ENCODE data around the gene PHIP.
"Not testable (repeated sequence)": the region's sequence is repeated elsewhere in the genome, so short reads cannot be mapped to it uniquely, and the experiment has no call there.

Gene PHIP

GRCh38 chr6:78916411-78916810, 161.6 kb downstream of the PHIP start:
- DNase-seq = no peak

GRCh38 chr6:78911218-78911940, 166.7 kb downstream of the PHIP start:
- DNase-seq = no peak

- DNase-seq = no peak
These were observed 167.4 kb downstream of the PHIP start for GRCh38 chr6:78910591-78911171.

GRCh38 chr6:78910010-78910409, 168.0 kb downstream of the PHIP start:
- no peak for DNase-seq

- DNase-seq = no peak
These were observed 168.7 kb downstream of the PHIP start for GRCh38 chr6:78909391-78909790.

- DNase-seq = no peak
These were observed 169.4 kb downstream of the PHIP start for GRCh38 chr6:78908621-78909020.

GRCh38 chr6:78896227-78896626, 181.8 kb downstream of the PHIP start:
- DNase-seq = no peak

GRCh38 chr6:78889901-78890300, 188.2 kb downstream of the PHIP start:
- DNase-seq = not testable (repeated sequence)
